ENCODE results near the gene CLDN20.
A peak's percentile ranks its signal among the peaks of the same experiment; 100 is the strongest.
"Not testable (repeated sequence)": the region's sequence is repeated elsewhere in the genome, so short reads cannot be mapped to it uniquely, and the experiment has no call there.

CLDN20 gene

GRCh38 chr6:155263373-155264063 lies at the start of gene CLDN20:
TSS of gene CLDN20 (plus strand) at chr6:155264013. CDS start at chr6:155275720, 11,707 bp downstream.
- DNase-seq: no peak

GRCh38 chr6:155215906-155216305 lies 47.9 kb upstream of the CLDN20 start:
- no peak for DNase-seq

GRCh38 chr6:155216312-155217046 lies 47.3 kb upstream of the CLDN20 start:
- no peak for DNase-seq

GRCh38 chr6:155218711-155219110 lies 45.1 kb upstream of the CLDN20 start:
- not testable (repeated sequence) for DNase-seq

GRCh38 chr6:155219299-155219698 lies 44.5 kb upstream of the CLDN20 start:
- DNase-seq: no peak

GRCh38 chr6:155219858-155220301 lies 43.9 kb upstream of the CLDN20 start:
- DNase-seq: no peak

GRCh38 chr6:155221086-155221485 lies 42.7 kb upstream of the CLDN20 start:
- DNase-seq: peak in 1 of 2 donors; percentile 27

GRCh38 chr6:155222506-155222905 lies 41.3 kb upstream of the CLDN20 start:
- no peak for DNase-seq

- DNase-seq: peak; percentile 18 to 51
Measured at GRCh38 chr6:155223646-155224451, 40.0 kb upstream of the CLDN20 start.

GRCh38 chr6:155224618-155225017 lies 39.2 kb upstream of the CLDN20 start:
- no peak for DNase-seq

GRCh38 chr6:155227046-155227445 lies 36.8 kb upstream of the CLDN20 start:
- no peak for DNase-seq

- DNase-seq: no peak
Measured at GRCh38 chr6:155228546-155229166, 35.2 kb upstream of the CLDN20 start.

- not testable (repeated sequence) for DNase-seq
Measured at GRCh38 chr6:155230975-155231374, 32.8 kb upstream of the CLDN20 start.

- DNase-seq: no peak
Measured at GRCh38 chr6:155232848-155233247, 31.0 kb upstream of the CLDN20 start.

- no peak for DNase-seq
Measured at GRCh38 chr6:155234167-155234566, 29.6 kb upstream of the CLDN20 start.

- no peak for DNase-seq
Measured at GRCh38 chr6:155234687-155235086, 29.1 kb upstream of the CLDN20 start.

GRCh38 chr6:155235087-155235486 lies 28.7 kb upstream of the CLDN20 start:
- no peak for DNase-seq

- DNase-seq: no peak
Measured at GRCh38 chr6:155237613-155238012, 26.2 kb upstream of the CLDN20 start.

- DNase-seq: no peak
Measured at GRCh38 chr6:155240905-155241600, 22.8 kb upstream of the CLDN20 start.

- no peak for DNase-seq
Measured at GRCh38 chr6:155241966-155242365, 21.8 kb upstream of the CLDN20 start.

GRCh38 chr6:155244434-155244833 lies 19.4 kb upstream of the CLDN20 start:
- DNase-seq: no peak

- DNase-seq: no peak
Measured at GRCh38 chr6:155245193-155245592, 18.6 kb upstream of the CLDN20 start.

All from CD4-positive, alpha-beta T cell treated with Interferon alpha-2 for 1 hour (primary cell).